HG03095 (cell line): Measurements from ENCODE around the gene FGF2.
"Not testable (repeated sequence)": the region's sequence is repeated elsewhere in the genome, so short reads cannot be mapped to it uniquely, and the experiment has no call there.

Experiments used
- ATAC-seq: cut with Tn5 transposase; IDR thresholded peaks from one replicate; pipeline ENCODE4 v1.9.1; 2021; ENCODE audit warnings: moderate library complexity; ENCODE audit not compliant: unreplicated experiment

Gene FGF2

GRCh38 chr4:122826553-122827257 lies at the start of gene FGF2:
TSS of gene FGF2 (plus strand) at chr4:122826831. CDS start at chr4:122827175, 344 bp downstream.
- ATAC-seq = peak; percentile 20

DNA sequence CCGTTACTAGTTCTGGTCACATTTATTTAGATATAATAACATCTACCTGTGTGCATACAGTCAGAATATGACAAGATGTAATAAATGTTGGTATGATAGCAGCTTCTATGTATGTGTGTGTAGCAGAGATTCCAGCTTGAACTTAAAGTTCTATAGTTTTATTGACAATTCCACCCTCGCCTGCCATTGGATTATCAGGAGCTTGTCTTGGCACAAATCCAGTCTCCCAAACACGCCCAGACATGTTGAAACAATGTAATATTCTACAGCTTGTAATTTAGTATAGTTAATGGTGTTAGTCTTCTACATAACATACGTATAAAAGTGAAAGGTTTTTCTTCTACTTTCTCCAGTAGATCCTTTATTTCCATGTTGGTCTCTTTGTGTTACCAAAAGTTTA lies 49.7 kb upstream of the FGF2 start:
- ATAC-seq = no peak

- ATAC-seq = no peak
These were observed 48.6 kb upstream of the FGF2 start for GRCh38 chr4:122777846-122778673.

DNA sequence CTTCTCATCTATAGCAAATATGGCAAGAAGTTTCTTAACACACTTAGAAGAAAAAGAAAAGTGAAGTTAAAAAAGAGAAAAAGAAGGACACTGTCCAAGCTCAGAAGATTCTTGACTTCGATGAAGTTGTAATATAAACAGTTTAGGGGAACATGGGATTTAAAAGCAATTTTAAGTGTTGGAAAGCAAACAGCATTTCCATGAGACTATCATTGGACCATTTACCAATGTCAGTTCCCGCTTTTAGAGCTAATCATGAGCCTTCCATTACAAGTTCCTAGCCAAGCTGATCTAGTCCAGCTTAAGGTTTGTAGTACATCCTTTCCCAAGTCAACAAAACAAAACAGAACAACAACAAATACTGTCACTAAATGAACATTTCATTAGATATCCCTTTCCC lies 45.1 kb upstream of the FGF2 start:
- no peak for ATAC-seq

DNA sequence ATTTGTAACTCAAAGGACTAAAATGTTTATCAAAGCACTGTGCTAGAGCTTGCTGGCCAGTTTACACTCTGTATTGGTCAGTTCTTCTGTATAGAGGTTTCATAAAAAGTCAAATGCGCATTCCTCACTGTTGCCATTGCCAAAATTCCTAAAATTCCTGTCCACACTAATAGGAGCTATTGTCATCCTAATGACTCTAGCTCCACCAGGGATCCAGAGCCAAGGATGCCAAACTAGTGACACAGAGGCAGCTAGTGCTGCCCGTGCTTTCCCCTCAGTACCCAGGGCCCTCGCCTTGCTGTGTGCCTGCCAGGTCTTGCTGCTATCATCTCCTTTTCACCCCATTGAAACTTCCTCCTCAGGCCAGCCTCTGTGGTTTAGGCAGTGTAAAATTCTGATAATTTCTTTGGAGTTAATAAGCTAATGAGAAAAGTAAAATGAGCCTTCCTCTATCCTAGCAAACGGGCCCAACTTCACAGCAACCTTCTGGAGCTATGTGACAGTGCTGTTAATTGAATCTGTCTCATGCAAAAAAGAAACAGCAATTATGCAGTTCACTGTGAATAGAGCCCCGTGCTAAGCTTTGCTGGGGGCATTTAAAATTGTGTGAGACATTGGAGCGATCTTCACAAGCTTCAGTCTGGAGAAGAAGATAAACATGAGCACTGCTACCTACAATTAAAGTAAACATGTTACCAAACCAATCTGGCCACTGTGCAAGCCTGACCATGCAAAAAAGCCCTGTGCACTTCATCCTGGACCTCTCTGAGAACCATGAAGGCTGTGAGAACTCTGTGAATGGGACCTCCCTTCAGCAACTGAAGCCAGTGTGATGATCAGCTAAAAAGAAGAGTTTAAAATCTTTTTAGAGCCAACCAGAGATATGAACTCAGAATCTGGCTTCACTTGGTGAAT lies 43.1 kb upstream of the FGF2 start:
- ATAC-seq = no peak

DNA sequence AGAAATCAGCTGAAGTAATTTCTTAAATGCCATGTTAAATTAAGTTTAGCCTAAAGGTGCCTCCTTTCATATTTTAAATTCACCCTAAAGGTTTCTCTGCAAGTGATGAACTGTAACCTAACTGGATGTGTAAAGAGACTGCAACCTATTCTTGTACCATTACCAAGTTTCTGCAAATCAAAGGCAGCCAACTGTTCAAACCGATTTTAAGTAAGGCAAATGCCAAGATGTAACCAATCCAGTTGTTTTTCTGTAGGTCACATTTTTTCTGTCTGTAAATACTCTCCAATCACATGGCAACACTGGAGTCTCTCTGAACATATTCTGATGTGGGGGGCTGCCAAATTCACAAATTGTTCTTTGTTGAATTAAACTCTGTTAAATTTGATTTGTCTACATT lies 42.4 kb upstream of the FGF2 start:
- ATAC-seq = no peak

- no peak for ATAC-seq
These were observed 41.5 kb upstream of the FGF2 start for GRCh38 chr4:122785099-122785498.

GRCh38 chr4:122786296-122786695 lies 40.3 kb upstream of the FGF2 start:
- not testable (repeated sequence) for ATAC-seq

DNA sequence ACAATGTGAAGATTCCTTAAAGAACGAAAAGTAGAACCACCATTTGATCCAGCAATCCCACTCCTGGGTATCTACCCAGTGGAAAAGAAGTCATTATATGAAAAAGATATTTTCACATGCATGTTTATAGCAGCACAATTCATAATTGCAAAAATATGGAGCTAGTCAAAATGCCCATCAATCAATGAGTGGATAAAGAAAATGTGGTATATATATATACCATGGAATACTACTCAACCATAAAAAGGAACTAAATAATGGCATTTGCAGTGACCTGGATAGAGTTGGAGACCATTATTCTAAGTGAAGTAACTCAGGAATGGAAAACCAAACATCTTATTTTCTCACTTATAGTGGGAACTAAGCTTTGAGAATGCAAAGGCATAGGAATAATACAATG lies 39.7 kb upstream of the FGF2 start:
- ATAC-seq = not testable (repeated sequence)

GRCh38 chr4:122787940-122788339 lies 38.7 kb upstream of the FGF2 start:
- no peak for ATAC-seq

- no peak for ATAC-seq
These were observed 37.7 kb upstream of the FGF2 start for GRCh38 chr4:122788935-122789334.

DNA sequence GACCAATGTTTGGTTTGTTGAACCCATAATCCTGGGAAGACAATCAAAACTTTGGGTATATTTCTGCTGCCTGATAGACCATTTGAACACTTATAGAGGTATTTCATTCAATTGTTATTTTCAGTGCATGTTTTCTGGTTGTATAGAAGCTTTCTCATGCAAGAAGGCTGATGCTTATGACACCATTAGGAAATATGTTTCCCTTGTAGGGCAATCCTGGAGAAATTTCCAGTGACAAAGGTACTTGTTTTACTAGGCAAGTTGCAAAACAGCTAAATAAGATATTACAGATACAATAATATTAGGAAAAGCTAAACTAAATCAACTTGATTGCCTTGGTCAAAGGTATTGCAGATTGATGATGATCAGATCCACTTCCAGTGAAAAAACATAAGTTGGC lies 32.8 kb upstream of the FGF2 start:
- ATAC-seq = no peak

GRCh38 chr4:122796801-122797404 lies 29.7 kb upstream of the FGF2 start:
- ATAC-seq = no peak

- no peak for ATAC-seq
These were observed 29.1 kb upstream of the FGF2 start for GRCh38 chr4:122797405-122798094.

- peak; percentile 47 for ATAC-seq
These were observed 28.5 kb upstream of the FGF2 start for GRCh38 chr4:122798101-122798500.

- no peak for ATAC-seq
These were observed 27.7 kb upstream of the FGF2 start for GRCh38 chr4:122798917-122799316.

DNA sequence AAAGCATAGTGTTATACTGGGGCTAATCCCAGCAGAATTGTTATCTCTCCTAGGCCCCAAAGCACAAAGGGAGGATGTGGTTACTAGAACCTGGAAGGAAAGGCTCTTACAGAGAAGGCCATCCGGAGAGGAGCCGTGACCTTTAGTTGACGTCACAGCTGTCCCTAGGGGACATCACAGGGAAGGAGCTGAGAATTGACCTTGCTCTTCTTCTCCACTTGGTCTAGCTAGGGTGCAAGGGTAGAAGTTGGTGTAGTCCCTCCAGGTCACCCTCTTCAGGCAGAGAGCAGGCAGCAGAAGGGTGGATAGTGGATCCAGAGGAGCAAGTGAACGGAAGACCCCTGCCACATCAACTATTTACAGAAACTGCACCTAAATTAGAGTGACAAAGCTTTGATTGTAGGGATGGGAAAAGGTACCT lies 22.8 kb upstream of the FGF2 start:
- ATAC-seq = no peak

- ATAC-seq = no peak
These were observed 19.5 kb upstream of the FGF2 start for GRCh38 chr4:122806981-122807679.

DNA sequence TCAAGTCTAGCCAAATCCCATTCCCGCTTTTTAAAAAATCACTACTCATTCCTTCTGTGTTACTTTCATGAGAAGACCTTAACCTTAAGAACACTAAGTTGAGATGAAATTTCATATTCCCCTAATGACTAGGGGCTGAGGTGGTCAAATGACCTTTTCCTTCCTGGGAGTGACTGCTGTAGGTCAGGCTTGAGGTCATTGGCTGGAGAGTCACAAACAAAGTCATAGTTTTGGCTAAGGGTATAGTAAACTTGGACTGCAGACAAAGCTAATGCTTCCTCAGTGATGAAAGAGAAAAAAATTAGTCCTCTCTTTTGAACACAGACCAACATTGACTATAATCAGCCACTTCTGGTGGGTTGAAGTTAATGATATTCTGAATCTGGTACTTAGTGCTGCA lies 16.0 kb upstream of the FGF2 start:
- ATAC-seq = no peak

DNA sequence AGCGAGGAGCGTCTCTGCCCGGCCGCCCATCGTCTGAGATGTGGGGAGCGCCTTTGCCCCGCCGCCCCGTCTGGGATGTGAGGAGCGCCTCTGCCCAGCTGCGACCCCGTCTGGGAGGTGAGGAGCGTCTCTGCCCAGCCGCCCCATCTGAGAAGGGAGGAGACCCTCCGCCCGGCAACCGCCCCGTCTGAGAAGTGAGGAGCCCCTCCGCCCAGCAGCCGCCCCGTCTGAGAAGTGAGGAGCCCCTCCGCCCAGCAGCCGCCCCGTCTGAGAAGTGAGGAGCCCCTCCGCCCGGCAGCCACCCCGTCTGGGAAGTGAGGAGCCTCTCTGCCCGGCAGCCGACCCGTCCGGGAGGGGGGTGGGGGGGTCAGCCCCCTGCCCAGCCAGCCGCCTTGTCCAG lies 14.8 kb upstream of the FGF2 start:
- not testable (repeated sequence) for ATAC-seq
